Prostate gland (tissue), 2 donors: ENCODE results near the gene TPX2.

ENCODE experiments used
- CTCF ChIP-seq, 4 experiments: fragments of 200-600 bp in 2 of 4; fragments of 450-650 bp in 2 of 4; sonication (generic) in 2 of 4; IDR thresholded peaks; 1 replicate in 3 of 4; 2 replicates in 1 of 4; pipeline ENCODE4 v1.5.1; 2016 to 2019; ENCODE audit warnings: antibody characterized with exemption in 4 of 4, mild to moderate bottlenecking in 2 of 4, moderate library complexity in 2 of 4
- POLR2A ChIP-seq: fragments of 450-650 bp; IDR thresholded peaks from one replicate; pipeline ENCODE4 v1.6.1; 2016; ENCODE audit warnings: antibody characterized with exemption, mild to moderate bottlenecking

GRCh38 chr20:31813611-31814010, 74.5 kb downstream of the TPX2 start:
- TF ChIP-seq CTCF (IDR thresholded peaks at IDR 0.05) = no peak
- no peak for TF ChIP-seq POLR2A
